Progenitor cell of endocrine pancreas (in vitro differentiated cells): ENCODE results near the gene TRPC1. TPM values are rescaled to one million over a fixed set of nuclear protein-coding genes. Genes with fewer than 3 reads are reported as not detected.

Source experiments
- DNase-seq: peaks from one replicate; pipeline ENCODE4 v3.0.0; 2021; ENCODE audit warnings: low spot score; ENCODE audit not compliant: unreplicated experiment
- H3K27ac Mint-ChIP-seq: 2 replicates; pipeline ENCODE4 v1.8.0; 2021; ENCODE audit warnings: mild to moderate bottlenecking, moderate library complexity, mixed read lengths
- H3K27me3 Mint-ChIP-seq: 2 replicates; pipeline ENCODE4 v1.8.0; 2021; ENCODE audit warnings: mixed read lengths
- H3K36me3 Mint-ChIP-seq: 2 replicates; pipeline ENCODE4 v1.8.0; 2022; ENCODE audit warnings: mixed read lengths; ENCODE audit not compliant: insufficient read depth
- H3K4me1 Mint-ChIP-seq: 2 replicates; pipeline ENCODE4 v1.8.0; 2021; ENCODE audit warnings: low read depth, mixed read lengths
- H3K4me3 Mint-ChIP-seq: 2 replicates; pipeline ENCODE4 v1.8.0; 2021; ENCODE audit warnings: low read depth, mild to moderate bottlenecking, moderate library complexity, mixed read lengths
- H3K9me3 Mint-ChIP-seq: 2 replicates; pipeline ENCODE4 v1.8.0; 2021; ENCODE audit warnings: low read depth, mixed read lengths
- total RNA-seq: library from RNA; stranded (reverse); gene quantifications from 2 replicates; pipeline ENCODE4 v1.2.1, GENCODE V29; 2021
- TF ChIP-seq, protein P1 (sequence below): fragments of 200-600 bp; sonication (generic); IDR thresholded peaks from one replicate; pipeline ENCODE4 v1.5.0; 2021; ENCODE audit warnings: antibody characterized with exemption, mild to moderate bottlenecking; ENCODE audit not compliant: unreplicated experiment

TRPC1 gene
- total RNA-seq, 1 donor from 2014 or later, result 16.5 TPM

DNA sequence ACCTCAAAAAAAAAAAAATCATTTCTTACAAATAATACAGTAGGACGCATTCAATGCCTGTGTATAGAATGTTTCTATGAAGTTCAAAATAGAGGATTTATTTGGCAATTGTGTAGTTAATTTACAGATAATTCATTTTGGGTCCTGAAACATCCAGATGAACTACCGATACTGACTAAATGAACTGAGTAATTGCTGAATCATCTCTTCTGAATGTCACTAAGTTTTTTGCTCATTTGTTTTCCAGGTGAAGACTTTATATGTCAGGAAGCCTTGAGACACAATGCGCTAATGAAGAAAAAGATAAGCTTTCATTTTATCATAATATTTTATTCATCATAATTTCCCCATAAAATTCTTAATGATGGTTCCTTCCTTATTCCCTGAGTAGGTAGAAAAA lies 125.3 kb downstream of the TRPC1 start:
- Mint-ChIP-seq H3K9me3 (no peaks in the 10 kb centered on the region), H3K36me3 (no peaks in the 10 kb centered on the region), H3K27me3 (no peaks in the 10 kb centered on the region), H3K4me3 (no peak overlapping the region), H3K27ac (no peak overlapping the region), H3K4me1 (peaks cover 7% of the 10 kb centered on the region)
- TF ChIP-seq, protein P1, sequence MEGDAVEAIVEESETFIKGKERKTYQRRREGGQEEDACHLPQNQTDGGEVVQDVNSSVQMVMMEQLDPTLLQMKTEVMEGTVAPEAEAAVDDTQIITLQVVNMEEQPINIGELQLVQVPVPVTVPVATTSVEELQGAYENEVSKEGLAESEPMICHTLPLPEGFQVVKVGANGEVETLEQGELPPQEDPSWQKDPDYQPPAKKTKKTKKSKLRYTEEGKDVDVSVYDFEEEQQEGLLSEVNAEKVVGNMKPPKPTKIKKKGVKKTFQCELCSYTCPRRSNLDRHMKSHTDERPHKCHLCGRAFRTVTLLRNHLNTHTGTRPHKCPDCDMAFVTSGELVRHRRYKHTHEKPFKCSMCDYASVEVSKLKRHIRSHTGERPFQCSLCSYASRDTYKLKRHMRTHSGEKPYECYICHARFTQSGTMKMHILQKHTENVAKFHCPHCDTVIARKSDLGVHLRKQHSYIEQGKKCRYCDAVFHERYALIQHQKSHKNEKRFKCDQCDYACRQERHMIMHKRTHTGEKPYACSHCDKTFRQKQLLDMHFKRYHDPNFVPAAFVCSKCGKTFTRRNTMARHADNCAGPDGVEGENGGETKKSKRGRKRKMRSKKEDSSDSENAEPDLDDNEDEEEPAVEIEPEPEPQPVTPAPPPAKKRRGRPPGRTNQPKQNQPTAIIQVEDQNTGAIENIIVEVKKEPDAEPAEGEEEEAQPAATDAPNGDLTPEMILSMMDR, result no peak
- DNase-seq, result no peak

DNA sequence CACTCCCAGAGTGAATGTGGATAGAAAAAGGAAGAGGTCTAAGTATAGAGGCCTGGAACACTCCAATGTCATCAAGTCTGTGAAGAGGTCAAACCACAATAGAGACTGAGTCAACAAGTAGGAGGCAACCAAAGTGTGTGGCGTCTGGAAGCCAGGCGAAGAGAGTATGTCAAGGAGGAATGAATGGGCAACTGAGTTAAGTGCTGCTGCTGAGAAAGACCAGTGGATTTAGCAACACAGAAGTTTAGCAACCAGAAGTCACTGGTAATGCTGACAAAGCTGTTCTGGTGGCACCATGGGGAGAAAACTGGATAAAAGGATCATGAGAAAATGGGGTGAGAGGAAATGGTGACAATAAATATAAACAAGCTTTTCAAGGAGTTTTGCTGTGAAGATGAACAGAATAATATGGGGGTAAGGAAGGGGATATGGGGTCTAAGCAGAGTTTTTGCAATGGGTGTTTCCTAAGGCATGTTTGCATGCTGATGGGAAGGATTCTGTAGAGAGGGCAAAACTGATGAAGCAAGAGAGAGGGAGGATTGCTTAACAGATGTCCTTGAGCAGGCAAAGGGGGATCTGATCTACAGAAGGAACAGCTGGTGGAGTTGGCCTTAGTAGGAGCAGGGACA lies 126.7 kb downstream of the TRPC1 start:
- peaks cover 7% of the 10 kb centered on the region for H3K4me1 Mint-ChIP-seq
- H3K27ac Mint-ChIP-seq, result no peak overlapping the region
- TF ChIP-seq, protein P1, result no peak
- no peaks in the 10 kb centered on the region for H3K36me3 Mint-ChIP-seq
- no peak overlapping the region for H3K4me3 Mint-ChIP-seq
- H3K27me3 Mint-ChIP-seq, result no peaks in the 10 kb centered on the region
- no peaks in the 10 kb centered on the region for H3K9me3 Mint-ChIP-seq
- DNase-seq, result no peak

DNA sequence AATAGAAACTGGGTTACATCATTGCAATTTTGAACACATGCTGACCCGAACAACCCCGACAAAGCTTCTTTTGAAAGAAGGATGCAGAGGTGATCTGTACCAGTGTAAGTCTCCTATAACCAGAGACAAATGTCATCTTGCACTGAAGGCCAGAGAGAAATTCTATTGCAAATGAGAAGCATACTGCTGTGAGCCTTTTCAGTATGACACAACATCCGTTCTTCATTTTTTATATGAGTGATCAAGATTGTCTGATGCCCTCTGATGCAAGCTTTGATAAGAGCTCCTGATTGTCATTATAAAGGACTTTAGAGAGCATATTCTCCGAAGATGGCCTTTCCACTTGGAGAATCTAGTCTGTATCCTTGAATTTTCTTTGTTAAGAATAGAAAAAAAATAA lies 128.2 kb downstream of the TRPC1 start:
- no peak for DNase-seq
- TF ChIP-seq, protein P1, result no peak
- no peaks in the 10 kb centered on the region for H3K9me3 Mint-ChIP-seq
- H3K27me3 Mint-ChIP-seq, result no peaks in the 10 kb centered on the region
- no peaks in the 10 kb centered on the region for H3K36me3 Mint-ChIP-seq
- no peak overlapping the region for H3K27ac Mint-ChIP-seq
- H3K4me1 Mint-ChIP-seq, result peaks cover 7% of the 10 kb centered on the region
- no peak overlapping the region for H3K4me3 Mint-ChIP-seq

DNA sequence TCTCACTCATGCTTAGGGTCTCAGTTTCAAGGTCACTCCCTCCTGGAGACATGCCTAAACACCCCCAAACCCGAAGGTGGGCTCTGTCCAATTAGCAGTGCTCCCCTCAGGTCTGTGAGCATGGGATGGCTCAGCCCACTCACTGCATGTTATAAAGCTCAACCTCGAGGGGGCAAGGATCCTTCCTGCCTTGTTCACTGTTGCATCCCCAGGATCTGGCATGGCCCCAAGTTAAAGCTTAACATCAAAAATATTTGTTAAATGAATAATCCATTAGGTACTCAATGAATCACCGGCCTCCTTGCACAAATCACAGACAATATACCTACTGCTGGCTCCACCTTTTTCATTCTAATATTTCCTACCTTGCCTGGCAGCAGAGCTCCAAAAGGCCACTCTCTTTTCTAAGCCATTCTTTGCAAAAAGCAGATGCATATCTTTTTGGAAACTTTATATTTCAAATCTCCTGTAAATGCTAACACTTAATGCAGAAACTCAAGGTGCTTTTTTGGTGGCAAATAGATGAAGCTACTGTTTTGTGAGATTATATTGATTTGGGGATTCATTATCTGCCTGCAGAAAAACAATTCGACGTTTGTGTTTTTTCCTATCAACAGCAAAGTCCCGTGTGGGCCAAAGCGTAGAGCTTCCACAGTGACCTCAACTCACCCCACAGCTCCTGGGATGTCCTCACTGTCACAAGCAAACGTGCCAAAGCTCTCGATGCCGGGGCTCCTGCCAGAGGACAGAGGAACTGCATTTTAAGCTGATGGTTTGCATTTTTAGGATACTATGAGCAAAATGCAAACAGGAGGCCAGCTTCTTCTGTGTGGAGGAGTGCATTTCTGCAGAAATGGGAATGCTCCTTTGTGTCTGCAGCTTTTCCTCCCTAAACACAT lies 129.7 kb downstream of the TRPC1 start:
- H3K27ac Mint-ChIP-seq, result no peak overlapping the region
- H3K36me3 Mint-ChIP-seq, result no peaks in the 10 kb centered on the region
- H3K4me3 Mint-ChIP-seq, result no peak overlapping the region
- DNase-seq, result no peak
- TF ChIP-seq, protein P1, result no peak
- H3K27me3 Mint-ChIP-seq, result no peaks in the 10 kb centered on the region
- H3K9me3 Mint-ChIP-seq, result no peaks in the 10 kb centered on the region
- H3K4me1 Mint-ChIP-seq, result peaks cover 7% of the 10 kb centered on the region

DNA sequence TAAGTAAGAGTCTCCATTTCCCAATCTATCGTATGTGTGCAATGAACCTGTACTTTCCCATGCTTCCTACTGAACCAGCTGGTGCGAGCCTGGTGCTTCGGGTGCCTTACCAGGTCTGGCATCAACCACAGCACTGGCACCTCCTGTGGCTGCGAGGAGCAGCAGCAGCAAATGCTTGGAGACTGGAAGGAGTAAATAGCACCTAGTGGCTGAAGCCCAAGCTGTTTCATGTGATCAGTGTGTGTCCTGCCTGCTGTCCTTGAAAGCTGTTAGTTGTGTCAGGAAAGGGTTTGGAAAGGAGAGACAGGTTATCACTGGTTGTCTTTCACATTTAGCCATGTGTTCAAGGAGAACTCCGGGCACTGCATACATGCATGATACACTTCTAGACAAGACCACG lies 133.2 kb downstream of the TRPC1 start:
- H3K9me3 Mint-ChIP-seq, result no peaks in the 10 kb centered on the region
- H3K4me3 Mint-ChIP-seq, result no peak overlapping the region
- H3K36me3 Mint-ChIP-seq, result no peaks in the 10 kb centered on the region
- peaks cover 7% of the 10 kb centered on the region for H3K4me1 Mint-ChIP-seq
- H3K27me3 Mint-ChIP-seq, result peaks cover 9% of the 10 kb centered on the region
- no peak for DNase-seq
- H3K27ac Mint-ChIP-seq, result no peak overlapping the region
- TF ChIP-seq, protein P1, result peak; percentile 40

Other genes starting within 250 kb of the TRPC1 start
- 20.3 and 24.7 TPM in 2 replicates for gene ATR, start 145.3 kb upstream of the TRPC1 start, total RNA-seq
- 15.7 and 16.0 TPM in 2 replicates for gene PLS1, start 127.6 kb upstream of the TRPC1 start, total RNA-seq
- 2.0 and 2.2 TPM in 2 replicates for gene PCOLCE2, start 165.0 kb downstream of the TRPC1 start, total RNA-seq
- 2.5 and 2.7 TPM in 2 replicates for gene PAQR9, start 239.6 kb downstream of the TRPC1 start, total RNA-seq